ENCODE results near the gene C17orf114.
"Not testable (repeated sequence)": the region's sequence is repeated elsewhere in the genome, so short reads cannot be mapped to it uniquely, and the experiment has no call there.

C17orf114 gene

DNA sequence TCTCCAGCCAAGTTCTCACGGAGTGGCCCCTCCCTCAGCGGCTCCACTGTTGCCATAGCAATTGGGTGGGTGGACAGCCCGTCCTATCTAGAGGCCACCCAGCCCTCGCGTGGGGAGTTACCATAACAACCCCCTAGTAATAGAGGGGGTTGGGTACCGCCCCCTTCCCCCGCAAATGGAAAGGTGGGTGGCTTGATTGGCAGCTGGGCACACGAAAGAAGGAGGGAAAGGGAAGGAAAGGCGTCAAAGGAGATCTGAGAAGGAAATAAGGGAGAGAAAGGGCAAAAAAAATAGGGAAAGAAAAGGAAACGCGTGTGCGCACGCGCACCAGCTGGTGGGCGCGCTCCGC, 30.7 kb upstream of the C17orf114 start:
- intact Hi-C loops (cut with DNase I, micrococcal nuclease); ATAC-seq; DNase-seq: not testable (repeated sequence)

DNA sequence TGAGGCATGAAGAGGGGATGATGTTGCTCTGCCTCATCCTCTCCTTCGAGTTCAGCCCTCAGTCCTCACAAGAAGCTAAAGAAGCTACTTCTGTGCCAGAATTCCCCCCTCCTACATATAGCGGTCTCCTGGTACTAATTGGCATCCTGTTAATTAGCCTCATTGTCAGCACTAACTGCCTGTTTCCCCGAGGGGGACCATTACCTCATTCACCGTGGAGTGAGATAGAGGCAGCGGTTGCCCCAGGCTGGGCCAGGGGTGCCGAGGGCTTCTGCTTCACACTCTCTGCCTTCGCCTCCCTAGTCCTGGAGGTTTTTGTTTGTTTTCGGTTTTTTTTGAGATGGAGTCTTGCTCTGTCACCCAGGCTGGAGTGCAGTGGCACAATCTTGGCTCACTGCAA, 25.3 kb upstream of the C17orf114 start:
- DNase-seq, result no peak
- ATAC-seq, result no peak
- intact Hi-C loops (cut with DNase I, micrococcal nuclease), result no loop called here

DNA sequence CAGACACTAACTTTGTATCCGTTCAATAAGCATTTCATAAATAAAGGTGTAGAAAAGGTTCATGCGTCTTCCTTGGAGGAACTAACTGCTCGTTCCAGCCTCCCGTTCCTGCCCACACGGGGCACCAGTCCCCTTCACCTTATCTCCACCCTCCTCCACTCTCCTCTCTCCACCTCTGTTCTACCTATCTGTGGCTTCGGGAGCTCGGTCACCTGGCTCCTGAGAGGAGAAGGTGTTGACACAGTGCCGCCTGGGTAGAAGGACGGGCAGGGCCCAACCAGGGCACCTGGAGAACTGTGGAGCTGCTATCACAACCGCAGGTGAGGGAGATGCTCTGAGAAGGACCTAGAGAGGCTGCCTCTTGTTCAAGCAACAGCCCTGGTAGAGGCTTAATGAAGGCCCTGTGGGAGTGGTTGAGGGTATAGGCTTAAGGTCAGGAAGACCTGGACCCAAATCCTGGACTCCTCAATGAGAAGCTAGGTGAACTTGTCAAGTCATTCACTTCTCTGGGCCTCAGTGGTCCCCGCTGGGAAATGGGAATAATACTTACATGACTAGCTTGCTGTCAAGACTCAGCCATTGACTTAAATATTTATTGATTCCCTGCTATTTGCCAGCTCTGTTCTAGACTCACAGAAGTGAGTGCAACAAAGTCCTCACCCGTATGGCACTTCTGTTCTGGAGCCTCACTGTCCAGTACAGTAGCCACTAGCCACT, 21.4 kb upstream of the C17orf114 start:
- DNase-seq (no peak), ATAC-seq (peak; percentile 53)
- intact Hi-C loops (cut with DNase I, micrococcal nuclease), result no loop called here

DNA sequence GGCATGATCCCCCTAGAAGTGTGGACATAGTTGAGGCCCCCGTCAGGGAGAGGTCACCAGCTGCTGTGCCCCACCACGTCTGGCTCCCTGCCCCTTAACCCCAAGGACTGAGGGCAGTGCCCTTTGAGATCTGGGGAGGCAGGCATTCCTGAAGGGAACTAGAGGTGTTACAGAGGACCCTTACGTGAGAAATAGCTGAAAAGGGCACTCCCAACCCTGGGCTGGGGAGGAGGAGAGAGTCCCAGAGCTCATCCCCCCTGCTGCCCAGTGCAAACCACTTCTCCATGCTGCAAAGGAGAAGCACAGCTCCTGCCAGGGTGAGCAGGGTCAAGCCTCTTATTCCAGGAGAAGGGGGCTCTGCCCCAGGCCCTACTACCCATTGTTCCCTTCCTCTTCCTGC, 20.7 kb upstream of the C17orf114 start:
- intact Hi-C loops (cut with DNase I, micrococcal nuclease), result no loop called here
- DNase-seq (no peak), ATAC-seq (no peak)

DNA sequence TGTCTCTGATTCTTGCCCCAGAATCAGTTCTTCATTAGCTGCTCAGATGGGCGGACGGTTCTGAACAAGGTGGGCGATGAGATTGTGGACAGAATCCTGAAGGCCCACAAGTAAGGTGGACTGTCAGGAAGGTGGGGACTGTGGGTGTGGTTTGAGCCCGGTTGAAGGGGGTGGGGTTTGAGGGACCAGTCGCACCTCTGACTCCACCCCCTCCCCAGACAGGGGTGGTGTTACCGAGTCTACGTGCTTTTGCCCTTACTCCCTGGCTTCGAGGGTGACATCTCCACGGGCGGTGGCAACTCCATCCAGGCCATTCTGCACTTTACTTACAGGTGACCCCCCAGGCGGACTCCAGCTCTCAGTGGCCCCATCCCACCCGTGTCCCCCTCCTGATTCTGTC, 16.1 kb upstream of the C17orf114 start:
- no peak for DNase-seq
- intact Hi-C loops (cut with DNase I, micrococcal nuclease), result no loop called here
- no peak for ATAC-seq

DNA sequence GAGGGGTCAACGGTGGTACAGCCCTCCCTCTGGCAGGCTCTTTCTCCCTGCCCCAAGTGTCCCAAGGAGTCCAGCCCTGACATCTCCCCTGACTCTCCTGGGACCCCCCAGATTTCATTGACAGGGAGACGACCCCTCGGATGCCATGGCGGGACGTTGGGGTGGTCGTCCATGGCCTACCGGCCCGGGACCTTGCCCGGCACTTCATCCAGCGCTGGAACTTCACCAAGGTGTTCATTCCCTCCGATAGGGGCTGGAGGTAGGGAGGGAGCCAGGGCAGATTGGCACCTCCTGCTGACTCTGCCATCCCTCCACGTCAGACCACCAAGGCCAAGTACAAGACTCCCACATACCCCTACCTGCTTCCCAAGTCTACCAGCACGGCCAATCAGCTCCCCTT, 14.7 kb upstream of the C17orf114 start:
- ATAC-seq, result no peak
- intact Hi-C loops (cut with DNase I, micrococcal nuclease), result no loop called here
- no peak for DNase-seq

DNA sequence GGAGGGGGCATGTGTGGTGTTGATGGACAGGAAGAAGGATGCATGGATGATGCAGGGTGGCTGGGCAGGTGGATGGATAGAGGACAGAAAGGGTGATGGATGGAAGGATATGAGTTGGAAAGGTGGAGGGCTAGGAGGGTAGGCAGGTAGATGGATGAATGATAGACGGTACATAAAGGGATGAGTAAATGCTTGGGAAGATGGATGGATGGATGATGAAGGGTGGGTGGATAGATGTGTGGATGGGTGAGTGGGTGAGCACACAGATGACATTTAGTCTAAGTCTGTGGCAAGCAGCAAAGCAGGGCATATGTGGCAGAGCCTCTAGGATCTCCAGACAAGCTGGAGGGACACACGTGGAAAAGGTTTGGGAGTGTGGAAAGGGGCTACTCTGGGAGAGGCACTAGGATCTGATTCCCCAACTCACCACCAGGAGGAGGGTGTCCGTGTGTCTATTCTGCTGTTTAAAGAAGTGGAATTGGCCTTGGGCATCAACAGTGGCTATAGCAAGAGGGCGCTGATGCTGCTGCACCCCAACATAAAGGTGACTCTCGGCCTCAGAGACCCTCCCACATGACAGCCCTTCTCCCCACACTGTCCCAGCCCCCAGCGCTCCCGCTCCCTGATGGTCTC, 13.0 kb upstream of the C17orf114 start:
- ATAC-seq (no peak), DNase-seq (no peak)
- intact Hi-C loops (cut with DNase I, micrococcal nuclease), result no loop called here

DNA sequence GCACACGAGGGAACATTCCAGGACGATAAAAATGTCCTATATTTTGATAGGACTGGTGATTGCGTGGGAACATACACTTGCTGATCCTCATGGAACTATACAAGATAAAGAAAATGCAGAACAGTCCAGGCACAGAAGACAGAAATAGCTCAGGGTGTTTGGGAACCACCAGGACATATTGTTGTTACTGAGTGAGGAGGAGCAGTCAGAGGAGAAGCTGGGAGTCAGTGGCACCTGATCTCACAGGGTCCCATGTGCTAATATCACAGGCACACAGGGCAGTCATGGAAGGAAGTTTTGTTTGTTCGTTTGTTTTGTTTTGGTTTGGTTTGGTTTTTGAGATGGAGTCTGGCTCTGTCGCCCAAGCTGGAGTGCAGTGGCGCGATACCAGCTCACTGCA, 10.6 kb upstream of the C17orf114 start:
- DNase-seq (no peak), ATAC-seq (no peak)
- intact Hi-C loops (cut with DNase I, micrococcal nuclease), result no loop called here

DNA sequence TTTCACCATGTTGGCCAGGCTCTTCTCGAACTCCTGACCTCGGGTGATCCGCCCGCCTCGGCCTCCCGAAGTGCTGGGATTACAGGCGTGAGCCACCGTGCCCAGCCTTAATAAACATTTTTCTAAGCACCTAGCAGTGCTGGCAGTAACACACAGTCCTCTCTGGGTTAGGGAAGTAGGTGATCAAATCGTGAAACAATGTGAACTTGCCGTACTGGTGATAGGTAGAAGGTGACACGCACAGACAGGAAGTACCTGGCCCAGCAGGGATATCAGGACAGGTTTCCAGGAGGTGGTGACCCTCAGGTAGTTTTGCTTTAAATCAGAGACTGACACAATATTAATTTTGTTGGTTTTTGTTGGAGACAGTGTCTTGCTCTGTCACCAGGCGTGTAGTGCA, 9.3 kb upstream of the C17orf114 start:
- no peak for ATAC-seq
- no peak for DNase-seq
- intact Hi-C loops (cut with DNase I, micrococcal nuclease), result no loop called here

DNA sequence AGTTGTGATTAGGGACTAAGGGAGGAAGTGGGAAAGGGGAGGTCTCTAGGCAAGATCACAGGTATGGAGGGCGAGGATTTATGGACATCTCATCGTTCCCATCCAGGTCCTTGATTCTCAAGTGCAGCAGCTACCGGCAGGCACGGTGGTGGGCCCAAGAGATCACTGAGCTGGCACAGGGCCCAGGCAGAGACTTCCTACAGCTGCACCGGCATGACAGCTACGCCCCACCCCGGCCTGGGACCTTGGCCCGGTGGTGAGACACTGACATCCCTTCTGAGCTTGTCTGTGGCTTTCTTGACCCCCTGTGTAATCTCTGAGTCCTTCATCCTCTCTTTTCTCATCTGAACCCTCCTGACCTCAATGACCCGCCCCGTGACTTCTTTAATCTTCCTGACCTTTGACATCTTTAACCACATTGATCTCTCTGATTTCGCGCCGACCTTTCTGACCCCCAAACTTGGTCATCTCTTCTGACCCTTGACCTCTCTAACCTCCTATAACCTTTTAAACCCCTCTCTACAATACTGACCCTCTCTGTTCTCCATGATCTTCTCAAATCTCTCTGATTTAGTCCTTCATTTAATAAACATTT, 8.7 kb upstream of the C17orf114 start:
- no peak for DNase-seq
- ATAC-seq, result no peak
- intact Hi-C loops (cut with DNase I, micrococcal nuclease), result no loop called here

DNA sequence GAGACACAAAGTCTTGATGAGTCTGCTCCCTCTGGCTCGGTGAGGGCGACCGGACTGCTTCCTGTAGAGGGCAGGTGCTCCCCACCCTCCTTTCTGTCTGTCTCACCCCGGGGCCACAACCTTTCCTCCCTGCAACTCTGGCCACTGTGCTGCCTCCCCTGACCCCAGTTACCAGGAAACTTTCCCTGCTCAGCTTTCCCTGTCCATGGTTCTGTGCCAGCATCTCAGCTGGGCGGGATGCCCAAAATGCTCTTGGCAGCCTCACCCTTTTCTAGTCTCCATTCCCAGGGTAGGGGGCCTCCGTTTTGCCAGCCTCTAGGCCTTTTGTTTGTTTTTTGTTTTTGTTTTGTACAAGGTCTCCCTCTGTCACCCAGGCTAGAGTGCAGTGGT, 6.2 kb upstream of the C17orf114 start:
- intact Hi-C loops (cut with DNase I, micrococcal nuclease), result no loop called here
- no peak for ATAC-seq

DNA sequence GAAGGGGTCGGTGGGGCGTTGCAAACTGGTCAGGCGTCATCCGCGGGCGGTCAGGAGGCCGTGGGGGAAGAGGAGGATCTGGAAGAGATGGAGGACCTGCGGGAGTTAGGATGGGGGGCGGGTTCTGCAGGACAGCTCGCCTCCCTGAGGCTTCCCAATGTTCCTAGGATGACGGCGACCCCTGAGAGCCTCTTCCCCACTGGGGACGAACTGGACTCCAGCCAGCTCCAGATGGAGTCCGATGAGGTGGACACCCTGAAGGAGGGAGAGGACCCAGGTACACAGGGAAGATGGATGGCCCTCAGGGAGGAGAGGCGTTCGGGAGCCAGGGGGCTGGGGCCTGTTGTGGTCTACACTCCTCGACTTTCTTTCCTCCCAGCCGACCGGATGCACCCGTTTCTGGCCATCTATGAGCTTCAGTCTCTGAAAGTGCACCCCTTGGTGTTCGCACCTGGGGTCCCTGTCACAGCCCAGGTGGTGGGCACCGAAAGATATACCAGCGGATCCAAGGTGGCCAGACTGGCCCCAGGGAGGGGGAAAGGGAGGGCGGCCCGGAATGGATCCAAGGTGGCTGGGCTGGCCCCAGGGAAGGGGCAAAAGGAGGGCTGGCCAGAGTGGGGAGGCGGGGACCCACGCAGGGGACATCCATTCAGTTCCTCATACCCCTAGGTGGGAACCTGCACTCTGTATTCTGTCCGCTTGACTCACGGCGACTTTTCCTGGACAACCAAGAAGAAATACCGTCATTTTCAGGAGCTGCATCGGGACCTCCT, 5.7 kb upstream of the C17orf114 start:
- DNase-seq (peak in 1 of 2 donors; percentile 24), ATAC-seq (peak; percentile 11)
- intact Hi-C loops (cut with DNase I, micrococcal nuclease), result no loop called here

More for the DNA sequence above, 6.2 kb upstream of the C17orf114 start:
- no peak for DNase-seq

DNA sequence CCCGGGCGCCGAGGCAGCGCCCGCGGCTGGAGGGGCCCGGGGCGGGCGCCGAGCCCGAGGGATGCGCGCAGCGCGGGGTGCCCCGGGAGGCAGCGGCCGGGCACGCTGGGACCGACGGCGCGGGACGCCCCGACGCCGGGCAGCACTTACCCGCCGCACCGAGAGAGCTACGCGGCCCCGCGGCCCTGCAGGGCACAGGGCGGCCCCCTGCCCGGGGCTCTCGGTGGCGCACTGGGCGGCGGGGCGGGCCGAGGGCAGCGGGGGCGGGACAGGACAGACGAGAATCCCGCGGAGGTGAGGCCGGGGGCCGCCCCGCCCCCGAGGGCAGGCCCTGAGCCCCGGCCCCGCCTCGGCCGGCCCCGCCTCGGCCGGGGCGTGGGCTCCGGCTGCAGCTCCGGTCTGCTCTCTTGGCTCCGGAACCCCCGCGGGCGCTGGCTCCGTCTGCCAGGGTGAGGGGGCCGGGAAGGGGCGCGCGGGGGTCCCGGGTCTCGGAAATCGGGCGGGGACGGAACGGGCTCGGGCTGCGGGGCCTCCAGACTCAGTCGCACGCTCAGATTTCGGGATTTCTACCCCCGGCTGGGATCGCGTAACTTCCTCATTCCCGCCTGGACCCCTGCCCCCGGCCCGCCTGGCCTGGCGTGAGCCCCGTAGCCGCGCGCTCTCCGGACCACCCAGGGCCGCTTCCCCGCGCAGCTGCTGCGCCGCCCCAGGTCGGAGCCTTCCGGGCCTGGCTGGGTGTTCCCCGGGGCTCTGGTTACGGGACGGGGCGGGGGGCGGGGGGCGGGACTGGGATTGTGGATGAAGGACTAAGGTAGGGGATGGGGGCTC, 4.9 kb upstream of the C17orf114 start, which contains the start of gene PLD2:
Gene PLD2 (plus strand): TSS at position 376 of the 828 bp plus-strand sequence. CDS start 621 bp downstream, outside the sequence.
- ATAC-seq (peak; percentile 99), DNase-seq (peak; percentile 88 to 93)
- intact Hi-C loops (cut with DNase I, micrococcal nuclease), result no loop called here

DNA sequence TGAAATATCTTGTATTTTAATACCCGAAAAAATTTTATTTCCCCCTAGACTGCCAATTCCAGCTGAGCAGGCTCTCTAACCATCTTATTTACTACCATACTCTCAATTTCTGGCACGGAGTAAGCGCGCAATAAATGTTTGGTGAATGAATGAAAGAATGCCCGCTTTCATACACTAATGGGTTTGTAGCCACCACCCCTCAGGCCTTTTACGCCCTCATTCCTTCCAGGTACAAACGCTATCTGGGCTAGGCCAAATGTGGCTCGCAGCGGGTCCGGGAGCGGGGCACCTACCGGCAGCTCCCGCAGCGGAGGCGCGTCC, 4.3 kb upstream of the C17orf114 start:
- DNase-seq (no peak), ATAC-seq (peak; percentile 14)
- intact Hi-C loops (cut with DNase I, micrococcal nuclease), result no loop called here

DNA sequence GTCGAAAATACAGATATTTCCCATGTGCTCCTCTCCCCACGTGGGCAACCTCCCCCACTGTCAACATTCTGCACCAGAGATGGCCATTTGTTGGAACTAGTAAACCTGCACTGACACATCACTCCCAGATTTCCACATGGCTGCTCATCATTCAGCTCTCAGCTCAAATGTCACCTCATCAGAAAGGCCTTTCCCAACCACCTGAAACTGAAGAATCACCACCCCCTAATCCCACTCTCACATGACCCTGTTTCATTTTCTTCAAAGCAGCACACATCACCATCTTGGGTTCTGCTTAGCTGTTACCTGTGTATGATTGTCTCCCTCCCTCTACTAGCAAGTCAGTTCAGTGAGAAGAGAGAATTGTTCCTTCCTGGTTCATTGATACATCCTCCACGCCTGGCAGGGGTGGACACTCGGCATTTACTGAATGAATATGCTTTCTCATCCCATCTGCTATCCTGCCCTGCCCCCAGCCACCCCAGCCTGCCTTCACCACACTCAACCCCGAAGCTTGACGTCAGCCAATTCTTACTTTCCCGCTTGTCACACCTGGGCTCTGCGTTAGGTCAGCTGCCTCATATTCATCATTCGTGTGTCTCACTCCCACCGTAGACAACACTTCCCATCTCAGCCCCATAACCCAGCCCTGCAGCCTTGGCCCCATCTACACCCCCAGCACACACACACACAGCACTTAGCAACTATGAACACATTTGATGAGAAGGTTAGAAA, 1.5 kb downstream of the C17orf114 start:
- DNase-seq, result no peak
- no peak for ATAC-seq
- intact Hi-C loops (cut with DNase I, micrococcal nuclease), result no loop called here

DNA sequence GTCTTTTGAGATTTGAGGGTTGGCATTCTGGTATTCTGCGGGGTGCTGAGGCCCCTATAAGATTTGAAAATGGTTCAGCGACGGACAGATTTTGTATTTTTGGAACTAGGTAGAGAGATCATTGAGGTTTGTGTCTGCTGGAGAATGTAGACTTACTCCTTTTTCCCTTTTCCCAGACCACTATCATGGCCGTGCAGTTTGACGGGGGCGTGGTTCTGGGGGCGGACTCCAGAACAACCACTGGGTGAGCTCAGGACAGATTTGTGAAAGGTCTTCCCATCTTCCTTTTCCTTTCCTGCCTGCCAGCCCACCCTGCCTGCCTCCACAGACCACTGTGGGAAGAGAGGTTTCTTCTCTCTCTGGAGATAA, 5.6 kb downstream of the C17orf114 start:
- ATAC-seq (peak; percentile 34), DNase-seq (no peak)
- intact Hi-C loops (cut with DNase I, micrococcal nuclease), result no loop called here

DNA sequence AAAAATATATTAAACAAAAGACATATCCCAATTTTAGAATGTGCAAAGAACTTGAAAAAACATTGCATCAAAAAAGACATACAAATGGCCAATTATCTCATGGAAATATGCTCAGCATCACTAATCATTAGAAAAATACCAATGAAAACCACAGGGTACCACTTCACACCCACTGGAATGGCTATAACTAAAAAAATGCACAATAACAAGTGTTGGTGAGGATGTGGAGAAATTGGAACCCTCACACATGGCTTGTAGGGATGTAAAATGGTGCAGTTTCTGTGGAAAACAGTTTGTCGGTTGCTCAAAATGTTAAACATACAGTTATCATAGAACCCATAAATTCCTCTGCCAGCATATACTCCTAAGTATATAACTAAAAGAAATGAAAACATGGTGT, 7.0 kb downstream of the C17orf114 start:
- no peak for ATAC-seq
- intact Hi-C loops (cut with DNase I, micrococcal nuclease), result no loop called here
- DNase-seq, result no peak

DNA sequence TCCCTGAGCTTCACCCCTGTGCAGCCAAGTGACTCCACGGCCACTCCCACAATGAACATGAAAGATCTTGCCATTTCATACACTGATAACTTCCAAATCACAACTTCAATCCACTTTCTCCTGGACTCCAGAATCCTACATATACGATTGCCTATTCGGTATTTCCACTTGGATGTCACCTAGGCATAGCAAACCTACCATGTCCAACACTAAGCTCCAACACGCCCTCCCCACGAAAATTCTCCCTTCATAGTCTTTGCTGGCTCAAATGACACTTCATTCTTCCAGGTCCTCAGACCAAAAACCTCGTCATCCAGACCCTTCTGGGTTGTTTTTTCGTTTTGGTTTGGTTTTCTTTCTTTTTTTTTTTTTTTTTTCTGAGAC, 11.4 kb downstream of the C17orf114 start:
- ATAC-seq (no peak), DNase-seq (no peak)
- intact Hi-C loops (cut with DNase I, micrococcal nuclease), result no loop called here
